Ishikawa (cell line): Measurements from ENCODE around the gene ABLIM2.

Experiments
- CEBPB ChIP-seq: IDR thresholded peaks from 2 replicates; pipeline ENCODE4 v1.6.1; 2012
- CREB1 ChIP-seq: IDR thresholded peaks from 2 replicates; pipeline ENCODE4 v1.6.1; 2012; ENCODE audit warnings: low read depth
- EGR1 ChIP-seq: IDR thresholded peaks from 2 replicates; pipeline ENCODE4 v1.6.1; 2012
- EP300 ChIP-seq: IDR thresholded peaks from 2 replicates; pipeline ENCODE4 v1.6.1; 2012; ENCODE audit warnings: borderline replicate concordance
- FOXM1 ChIP-seq: IDR thresholded peaks from 2 replicates; pipeline ENCODE4 v1.6.1; 2012; ENCODE audit warnings: low read depth, borderline replicate concordance
- MAX ChIP-seq: IDR thresholded peaks from 2 replicates; pipeline ENCODE4 v1.6.1; 2012
- NFIC ChIP-seq: IDR thresholded peaks from 2 replicates; pipeline ENCODE4 v1.6.1; 2012
- RAD21 ChIP-seq: IDR thresholded peaks from 2 replicates; pipeline ENCODE4 v1.6.1; 2012; ENCODE audit warnings: low read depth
- REST ChIP-seq: IDR thresholded peaks from 2 replicates; pipeline ENCODE4 v1.6.1; 2012; ENCODE audit warnings: low read depth, mild to moderate bottlenecking
- TAF1 ChIP-seq: IDR thresholded peaks from 2 replicates; pipeline ENCODE4 v1.6.1; 2012; ENCODE audit warnings: low read depth, mild to moderate bottlenecking
- TCF12 ChIP-seq: IDR thresholded peaks from 2 replicates; pipeline ENCODE4 v1.6.1; 2012; ENCODE audit warnings: low read depth
- TEAD4 ChIP-seq: IDR thresholded peaks from 2 replicates; pipeline ENCODE4 v1.6.1; 2012
- YY1 ChIP-seq: IDR thresholded peaks from 2 replicates; pipeline ENCODE4 v1.6.1; 2012; ENCODE audit warnings: low read depth
- ZBTB7A ChIP-seq: IDR thresholded peaks from 2 replicates; pipeline ENCODE4 v1.6.1; 2012; ENCODE audit warnings: low read depth
- TF ChIP-seq, protein P1 (sequence below): IDR thresholded peaks from 2 replicates; pipeline ENCODE4 v1.6.1; 2012

ABLIM2 gene

GRCh38 chr4:8026453-8026852 is 132.2 kb downstream of the ABLIM2 start:
- TF ChIP-seq RAD21, result no peak
- no peak for TF ChIP-seq NFIC
- no peak for TF ChIP-seq CREB1
- no peak for TF ChIP-seq EP300
- TF ChIP-seq, protein P1, sequence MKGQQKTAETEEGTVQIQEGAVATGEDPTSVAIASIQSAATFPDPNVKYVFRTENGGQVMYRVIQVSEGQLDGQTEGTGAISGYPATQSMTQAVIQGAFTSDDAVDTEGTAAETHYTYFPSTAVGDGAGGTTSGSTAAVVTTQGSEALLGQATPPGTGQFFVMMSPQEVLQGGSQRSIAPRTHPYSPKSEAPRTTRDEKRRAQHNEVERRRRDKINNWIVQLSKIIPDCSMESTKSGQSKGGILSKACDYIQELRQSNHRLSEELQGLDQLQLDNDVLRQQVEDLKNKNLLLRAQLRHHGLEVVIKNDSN, result no peak
- no peak for TF ChIP-seq FOXM1
- TF ChIP-seq YY1, result no peak
- TF ChIP-seq TAF1, result no peak
- no peak for TF ChIP-seq EGR1
- TF ChIP-seq CEBPB, result no peak
- TF ChIP-seq ZBTB7A, result no peak
- TF ChIP-seq REST, result no peak
- no peak for TF ChIP-seq MAX
- no peak for TF ChIP-seq TCF12
- no peak for TF ChIP-seq TEAD4

DNA sequence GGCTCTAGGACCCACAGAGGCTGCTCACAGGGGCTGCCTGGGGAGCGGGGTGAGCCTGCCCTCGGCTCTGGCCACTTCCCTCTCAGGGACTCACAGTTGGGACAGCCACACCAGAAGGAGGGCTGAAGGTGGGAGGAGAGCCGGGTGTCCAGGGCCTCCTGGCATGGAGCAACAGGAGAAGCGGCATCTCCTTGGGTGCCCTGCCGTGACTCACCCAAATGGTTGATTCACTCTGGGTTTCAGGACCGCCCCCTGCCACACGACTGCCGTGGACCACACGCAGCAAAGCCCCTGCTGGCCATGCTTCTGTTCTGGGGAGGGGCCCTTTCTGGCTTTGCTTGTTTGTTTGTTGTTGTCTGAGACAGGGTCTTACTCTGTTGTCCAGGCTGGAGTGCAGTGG is 132.9 kb downstream of the ABLIM2 start:
- TF ChIP-seq REST (no peak), CREB1 (no peak), CEBPB (no peak), EP300 (no peak)

- TF ChIP-seq CREB1 (no peak), TCF12 (no peak), CEBPB (no peak), REST (no peak), ZBTB7A (no peak), NFIC (no peak), RAD21 (no peak), TEAD4 (no peak), EP300 (no peak), EGR1 (no peak), YY1 (no peak), TAF1 (no peak), FOXM1 (no peak), MAX (no peak)
- TF ChIP-seq, protein P1, result no peak
Observed at GRCh38 chr4:8024073-8024786, 134.4 kb downstream of the ABLIM2 start.

DNA sequence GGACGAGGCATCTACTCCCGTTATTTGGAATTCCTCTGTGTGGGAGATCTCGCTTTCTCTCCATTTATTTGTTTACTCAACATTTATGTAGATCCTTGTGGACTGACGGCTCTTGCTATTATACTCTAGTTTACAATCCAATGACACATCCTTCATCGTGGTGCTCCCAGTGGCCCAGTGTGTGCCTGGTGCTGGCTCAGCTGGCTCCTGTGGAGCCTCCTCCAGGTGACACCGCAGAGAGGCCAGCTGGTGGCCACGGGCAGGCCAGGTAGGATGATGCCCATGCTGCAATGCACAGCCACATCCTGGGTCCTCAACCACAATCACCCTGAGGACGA is 134.9 kb downstream of the ABLIM2 start:
- TF ChIP-seq RAD21 (no peak), ZBTB7A (no peak), YY1 (no peak), EP300 (no peak), REST (no peak), TAF1 (no peak)
